Heart right ventricle (tissue), 16 donors: ENCODE data around the gene SHC4. TPM values are rescaled to one million over a fixed set of nuclear protein-coding genes. Genes with fewer than 3 reads are reported as not detected.

Experiments used
- ATAC-seq, 8 donors: fragments of 200-7000 bp; cut with Tn5 transposase; one replicate each; pipeline ENCODE4 v1.9.1; 2020; ENCODE audit warnings: mild to moderate bottlenecking in 8 of 8, moderate library complexity in 8 of 8, moderate number of reproducible peaks in 1 of 8
- DNase-seq, 2 donors: peaks; one replicate each; pipeline ENCODE4 v3.0.0-alpha.2; 2020
- H3K27ac ChIP-seq, 10 donors: fragments of 200-600 bp; sonication (generic) in 2 of 10; one replicate each; pipeline versions ENCODE4 v1.5.0 to v1.8.0; 2020 to 2022; ENCODE audit warnings: mild to moderate bottlenecking in 3 of 10
- H3K27me3 ChIP-seq, 7 donors: fragments of 200-600 bp; one replicate each; pipeline ENCODE4 v1.8.0; 2021 to 2022; ENCODE audit warnings: mild to moderate bottlenecking in 2 of 7
- H3K36me3 ChIP-seq, 9 donors: fragments of 200-600 bp; sonication (generic) in 1 of 9; one replicate each; pipeline versions ENCODE4 v1.5.0 to v1.8.0; 2020 to 2022; ENCODE audit warnings: mild to moderate bottlenecking in 2 of 9
- H3K4me1 ChIP-seq, 9 donors: fragments of 200-600 bp; sonication (generic) in 1 of 9; one replicate each; pipeline versions ENCODE4 v1.5.0 to v1.8.0; 2020 to 2022; ENCODE audit warnings: mild to moderate bottlenecking in 4 of 9
- H3K4me3 ChIP-seq, 10 donors: fragments of 200-600 bp; sonication (generic) in 2 of 10; one replicate each; pipeline versions ENCODE4 v1.5.0 to v1.8.0; 2020 to 2022; ENCODE audit warnings: mild to moderate bottlenecking in 7 of 10, moderate library complexity in 2 of 10
- H3K9me3 ChIP-seq, 11 donors: fragments of 200-600 bp in 10 of 11; sonication (generic) in 2 of 11; one replicate each; pipeline versions ENCODE4 v1.5.0 to v1.8.0; 2013 to 2022; ENCODE audit warnings: mild to moderate bottlenecking in 2 of 11, control low read depth in 1 of 11, moderate library complexity in 1 of 11
- CTCF ChIP-seq, 9 donors: fragments of 200-600 bp; sonication (generic) in 2 of 9; IDR thresholded peaks; one replicate each; pipeline versions ENCODE4 v1.5.0 to v1.8.0; 2021 to 2022; ENCODE audit warnings: antibody characterized with exemption in 9 of 9, mild to moderate bottlenecking in 5 of 9, moderate library complexity in 1 of 9
- WGBS, 2 donors: extraction: QIAGEN DNeasy Blood & Tissue Kit; methylation state at CpG; one replicate each; pipeline ENCODE4 v1.1.7; 2013; ENCODE audit warnings: inconsistent platforms in 1 of 2; 5-methylcytosine and 5-hydroxymethylcytosine counted together
- intact Hi-C, 10 donors: fragments of 100-400 bp; cut with DNase I; formaldehyde crosslinking; loops; one replicate each; pipeline versions ENCODE4 v1.11.1 to v1.14.2; 2022
- polyA plus RNA-seq, 2 donors: library from polyadenylated mRNA; stranded (reverse); fragments of 200-250 nt; gene quantifications; one replicate each; pipeline ENCODE4 v1.2.3, GENCODE V29; 2013
- total RNA-seq, 10 donors: library from RNA; stranded (reverse); fragmentation: NEBNext Ultra II Directional in 3 of 10; extraction: Animal tissue kit (Norgen Biotek cat#: 25700) in 3 of 10; gene quantifications; one replicate each; pipeline versions ENCODE4 v1.2.1 to v1.2.4, GENCODE V29; 2021 to 2023
- donor health status: Arrhythmogenic right ventricular cardiomyopathy.
- donor health status: ischemic (EF 13 %, LVEDD 7.1; RV severe dilation, severe dysfunction).
- donor health status: healthy with polysubstance abuse.
- donor health status: DM: no; HTN: yes; CAD: no.
- donor health status: DM: no; HTN: no; CAD: no.
- donor health status: ischemic (EF 25% LVEDD 6.9; RV normal size, moderate dysfunction).
- donor health status: ischemic (EF 25% LVEDD 5.7; RV mildly dilated, moderate dysfunction).
- donor health status: healthy.
- donor health status: DM: yes; HTN: yes; CAD: no.
- donor health status: Ischemic cardiomyopathy.
- donor health status: ischemic (EF 35%, LVEDD 5.7; RV mildly dilated, moderate dysfunction).
- donor health status: nonischemic (EF 11% LVEDD 7.7; RV severe dilation, severe dysfunction).
- donor health status: DM: yes; HTN: yes; CAD: no.
- donor health status: PGD.
- donor health status: ischemic (EF 29% LVEDD 5.4; RV normal size, mild dysfunction).
- donor health status: nonischemic (EF 23%, LVEDD 6.1; RV moderate dilation, normal function).

The SHC4 gene
- total and polyA plus RNA-seq, 12 donors = 1.2 to 4.9 (median 2.2) TPM

GRCh38 chr15:48876057-48876456 lies 87.7 kb downstream of the SHC4 start:
- no peaks in the 10 kb centered on the region for H3K9me3 ChIP-seq
- H3K27ac ChIP-seq = no peak overlapping the region
- peaks cover 0 to 28% (median 19%) of the 10 kb centered on the region in 9 donors for H3K4me1 ChIP-seq
- ATAC-seq (no peak), DNase-seq (no peak)
- TF ChIP-seq CTCF (IDR thresholded peaks at IDR 0.05) = no peak
- intact Hi-C loops = loop anchor here in 8 of 10 donors (5.0 to 10.0 kb wide), 8 partner anchors 86 to 749 kb away; partner anchors contain the start of genes SHC4 (in 5 of the 8), SECISBP2L (in 4 of the 8), DTWD1 (in 2 of the 8) and FAM227B (in 2 of the 8)
- H3K27me3 ChIP-seq = peaks cover 0 to 5% (median 0%) of the 10 kb centered on the region in 7 donors
- WGBS, 2 donors = 75 to 79% methylated on average over 3 of the region's 3 CpGs
- H3K4me3 ChIP-seq = no peak overlapping the region
- peaks cover 0 to 3% (median 0%) of the 10 kb centered on the region in 9 donors for H3K36me3 ChIP-seq

DNA sequence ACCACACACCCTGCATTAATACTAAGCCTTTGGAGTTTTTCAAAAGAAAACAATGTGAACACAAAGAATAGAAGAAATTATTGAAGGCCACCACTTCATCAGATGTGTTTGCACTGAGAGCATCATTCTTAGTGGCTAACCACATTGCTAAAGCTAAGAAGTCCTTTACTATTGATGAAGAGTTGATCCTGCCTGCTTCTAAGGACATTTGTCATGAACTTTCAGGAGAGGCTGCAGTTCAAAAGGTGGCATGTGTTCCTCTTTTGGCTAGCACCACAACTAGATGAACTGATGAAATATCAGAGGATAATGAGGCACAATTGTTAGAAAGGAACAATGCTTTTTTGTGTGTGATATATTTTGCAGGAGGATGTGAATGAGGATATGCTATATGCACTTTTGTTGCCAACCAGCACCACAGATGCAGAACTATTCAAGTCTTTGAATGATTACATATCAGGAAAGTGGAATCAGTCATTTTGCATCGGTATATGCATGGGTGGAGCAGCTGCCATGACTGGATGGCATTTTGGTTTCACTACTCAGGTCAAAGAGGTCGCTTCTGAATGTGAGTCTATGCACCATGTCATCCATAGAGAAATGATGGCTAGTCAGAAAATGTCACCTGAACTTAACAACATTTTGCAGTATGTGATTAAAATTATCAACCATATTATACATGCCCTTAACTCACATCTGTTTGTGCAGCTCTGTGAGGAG lies 88.3 kb downstream of the SHC4 start:
- peaks cover 0 to 3% (median 0%) of the 10 kb centered on the region in 9 donors for H3K36me3 ChIP-seq
- no peak for TF ChIP-seq CTCF (IDR thresholded peaks at IDR 0.05)
- no peak overlapping the region for H3K27ac ChIP-seq
- DNase-seq (no peak), ATAC-seq (no peak)
- peaks cover 0 to 5% (median 0%) of the 10 kb centered on the region in 7 donors for H3K27me3 ChIP-seq
- H3K9me3 ChIP-seq = no peaks in the 10 kb centered on the region
- 78 to 82% methylated on average over 2 of the region's 2 CpGs for WGBS, 2 donors
- no peak overlapping the region for H3K4me3 ChIP-seq
- intact Hi-C loops = loop anchor here in 8 of 10 donors (5.0 to 10.0 kb wide), 8 partner anchors 87 to 749 kb away; partner anchors contain the start of genes SHC4 (in 5 of the 8), SECISBP2L (in 4 of the 8), DTWD1 (in 2 of the 8) and FAM227B (in 2 of the 8)
- peaks cover 0 to 26% (median 16%) of the 10 kb centered on the region in 9 donors for H3K4me1 ChIP-seq

DNA sequence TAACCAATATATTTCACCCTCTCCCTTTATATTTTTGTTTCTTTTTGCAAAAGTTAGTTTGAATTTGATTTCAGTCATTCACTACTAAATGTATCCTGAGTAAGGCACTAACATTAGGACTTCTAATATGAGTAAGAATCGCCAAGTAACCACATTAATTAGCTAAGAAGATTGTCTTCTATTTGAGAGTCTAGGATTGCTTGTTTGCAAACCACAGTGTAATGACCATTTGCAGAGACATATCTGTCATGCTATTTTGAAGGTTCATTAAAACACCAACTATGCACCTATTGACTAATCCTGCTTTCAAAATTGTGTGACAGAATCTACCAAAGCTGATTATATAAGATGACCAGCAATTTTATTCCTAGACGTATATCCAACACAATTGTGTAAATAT lies 91.1 kb downstream of the SHC4 start:
- peaks cover 0 to 5% (median 0%) of the 10 kb centered on the region in 7 donors for H3K27me3 ChIP-seq
- H3K36me3 ChIP-seq = no peaks in the 10 kb centered on the region
- H3K4me1 ChIP-seq = peaks cover 0 to 20% (median 0%) of the 10 kb centered on the region in 9 donors
- no peak for TF ChIP-seq CTCF (IDR thresholded peaks at IDR 0.05)
- WGBS, 2 donors = 87 to 88% methylated on average over 2 of the region's 2 CpGs
- H3K9me3 ChIP-seq = no peaks in the 10 kb centered on the region
- no peak overlapping the region for H3K4me3 ChIP-seq
- DNase-seq (no peak), ATAC-seq (no peak)
- intact Hi-C loops = loop anchor here in 3 of 10 donors (10.0 kb wide), 2 partner anchors 172 to 752 kb away; partner anchors contain the start of genes DTWD1 (in 2 of the 3), FAM227B (in 2 of the 3) and SECISBP2L (in 1 of the 3)
- H3K27ac ChIP-seq = no peak overlapping the region

DNA sequence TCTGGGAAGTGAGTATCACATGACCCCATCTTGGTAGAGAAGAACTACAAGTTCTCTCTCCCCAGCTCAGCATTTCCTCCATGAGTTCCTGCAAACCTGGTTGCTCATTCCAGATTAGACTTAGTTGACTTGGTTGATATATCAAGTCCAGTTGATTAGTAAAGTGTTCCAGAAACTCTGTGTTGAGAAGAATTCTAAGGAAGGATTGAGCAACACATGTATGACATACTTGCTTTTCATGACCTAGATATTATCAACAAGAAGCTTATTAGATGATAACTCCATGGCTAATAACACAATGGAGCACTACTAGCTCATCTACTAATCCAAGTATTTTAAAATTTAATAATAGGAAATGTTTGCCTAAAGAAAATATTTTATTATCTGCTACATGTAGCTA lies 92.2 kb downstream of the SHC4 start:
- intact Hi-C loops = loop anchor here in 3 of 10 donors (10.0 kb wide), 2 partner anchors 173 to 753 kb away; partner anchors contain the start of genes DTWD1 (in 2 of the 3), FAM227B (in 2 of the 3) and SECISBP2L (in 1 of the 3)
- Histone ChIP-seq H3K4me1 (peaks cover 0 to 13% (median 0%) of the 10 kb centered on the region in 9 donors), H3K9me3 (no peaks in the 10 kb centered on the region), H3K27ac (no peak overlapping the region), H3K27me3 (peaks cover 0 to 5% (median 0%) of the 10 kb centered on the region in 7 donors), H3K4me3 (no peak overlapping the region), H3K36me3 (no peaks in the 10 kb centered on the region)
- DNase-seq = no peak
- TF ChIP-seq CTCF (IDR thresholded peaks at IDR 0.05) = no peak
- ATAC-seq = no peak
